ENCODE results near the gene HSD3B1. TPM values are rescaled to one million over a fixed set of nuclear protein-coding genes. Genes with fewer than 3 reads are reported as not detected.

The HSD3B1 gene
- 0.78 TPM for polyA plus RNA-seq (ENCODE audit: insufficient read length)
- long read RNA-seq, donor 1: 0 reads
- long read RNA-seq, donor 2: 0 reads
- long read RNA-seq, donor 3: 0 reads
- long read RNA-seq, donor 4: 0 reads
- long read RNA-seq, donor 5: 0 reads
- long read RNA-seq, donor 6: 0 reads
- long read RNA-seq, donor 7: 0 reads
- long read RNA-seq, donor 8: 0 reads

DNA sequence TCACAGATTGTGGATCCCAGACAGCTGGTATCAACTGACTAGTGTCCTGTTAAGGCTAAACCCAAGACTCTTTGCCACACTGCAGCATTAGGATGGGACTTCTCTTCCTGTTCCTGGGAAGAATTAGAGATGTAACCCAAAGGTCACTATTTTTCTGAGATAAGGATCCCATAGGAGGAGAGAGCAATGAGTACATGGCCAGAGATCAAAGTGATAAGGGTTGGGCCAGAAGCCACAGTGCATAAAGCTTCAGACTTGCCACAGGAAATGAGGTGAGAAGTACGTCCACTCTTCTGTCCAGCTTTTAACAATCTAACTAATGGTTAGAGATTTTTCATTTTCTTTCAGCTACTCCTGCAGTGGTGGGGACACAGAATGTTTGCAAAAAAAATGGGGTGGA, at the start of gene HSD3B1:
HSD3B1 (plus strand) TSS at position 270 of the 400 bp plus-strand sequence. CDS start 267 bp downstream, outside the sequence.
- no peak for DNase-seq

DNA sequence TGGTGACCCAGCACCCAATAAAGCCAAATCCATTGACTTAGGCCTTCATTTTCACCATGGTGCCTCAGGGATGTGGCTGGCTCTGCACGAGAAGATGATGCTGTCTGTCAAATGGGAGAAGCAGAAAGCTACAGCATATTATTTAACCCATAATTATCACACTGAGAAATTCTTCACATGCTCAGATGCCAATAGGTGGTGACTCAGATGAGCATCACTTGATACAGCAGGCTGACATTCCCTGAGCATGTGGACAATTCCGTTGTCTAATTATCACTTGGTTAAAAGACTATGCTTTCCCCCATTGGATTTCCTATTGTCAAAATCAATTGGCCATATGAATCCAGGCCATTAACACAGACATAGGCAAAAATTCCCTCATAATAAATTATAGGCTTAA, 44.0 kb upstream of the HSD3B1 start:
- DNase-seq: no peak

DNA sequence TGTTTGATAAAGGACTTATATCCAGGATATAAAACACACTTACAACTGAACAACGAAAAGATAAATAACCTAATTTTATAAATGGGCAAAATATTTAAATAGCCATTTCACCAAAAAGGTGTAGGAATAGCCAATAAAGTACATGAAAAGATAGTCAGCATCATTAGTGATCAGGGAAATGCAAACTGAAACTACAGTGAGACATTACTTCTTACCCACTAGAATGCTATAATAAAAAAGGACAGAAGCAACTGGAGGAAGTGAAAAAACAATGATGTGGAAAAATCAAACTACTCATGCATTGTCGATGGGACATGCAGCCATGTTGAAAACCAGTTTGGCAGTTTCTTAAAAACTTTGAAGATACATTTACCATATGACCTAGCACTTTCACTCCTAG, 43.4 kb upstream of the HSD3B1 start:
- no peak for DNase-seq

DNA sequence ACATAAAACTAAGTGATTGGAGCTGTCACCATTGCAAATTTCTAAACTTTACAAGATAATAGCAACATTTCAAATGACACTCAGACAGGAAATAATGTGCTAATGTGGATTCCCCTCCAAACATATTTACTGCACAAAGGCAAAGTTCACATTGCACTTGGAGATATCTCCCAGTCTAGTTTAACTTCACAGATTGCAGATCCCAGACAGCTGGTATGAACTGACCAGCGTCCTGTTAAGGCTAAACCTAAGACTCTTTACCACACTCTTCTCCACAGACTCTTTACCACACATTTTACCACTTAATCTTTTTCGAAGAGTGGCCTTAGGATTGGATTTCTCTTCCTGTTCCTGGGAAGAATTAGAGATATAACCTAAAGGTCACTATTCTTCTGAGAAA, 40.6 kb upstream of the HSD3B1 start:
- no peak for DNase-seq

DNA sequence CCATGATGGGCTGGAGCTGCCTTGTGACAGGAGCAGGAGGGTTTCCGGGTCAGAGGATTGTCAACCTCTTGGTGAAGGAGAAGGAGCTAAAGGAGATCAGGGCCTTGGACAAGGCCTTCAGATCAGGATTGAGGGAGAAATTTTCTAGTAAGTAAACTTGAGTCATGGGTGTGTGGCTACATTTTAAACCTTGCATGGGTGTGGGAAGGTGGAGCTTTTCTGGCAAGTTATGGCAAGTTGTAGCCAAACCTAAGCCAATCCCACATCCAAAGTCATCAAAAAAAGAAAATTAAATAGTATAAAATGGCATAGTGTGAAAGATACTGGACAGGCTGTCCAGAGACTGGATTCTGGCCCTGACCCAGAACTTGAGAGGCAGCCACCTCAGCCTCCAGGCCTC, 39.8 kb upstream of the HSD3B1 start:
- no peak for DNase-seq

DNA sequence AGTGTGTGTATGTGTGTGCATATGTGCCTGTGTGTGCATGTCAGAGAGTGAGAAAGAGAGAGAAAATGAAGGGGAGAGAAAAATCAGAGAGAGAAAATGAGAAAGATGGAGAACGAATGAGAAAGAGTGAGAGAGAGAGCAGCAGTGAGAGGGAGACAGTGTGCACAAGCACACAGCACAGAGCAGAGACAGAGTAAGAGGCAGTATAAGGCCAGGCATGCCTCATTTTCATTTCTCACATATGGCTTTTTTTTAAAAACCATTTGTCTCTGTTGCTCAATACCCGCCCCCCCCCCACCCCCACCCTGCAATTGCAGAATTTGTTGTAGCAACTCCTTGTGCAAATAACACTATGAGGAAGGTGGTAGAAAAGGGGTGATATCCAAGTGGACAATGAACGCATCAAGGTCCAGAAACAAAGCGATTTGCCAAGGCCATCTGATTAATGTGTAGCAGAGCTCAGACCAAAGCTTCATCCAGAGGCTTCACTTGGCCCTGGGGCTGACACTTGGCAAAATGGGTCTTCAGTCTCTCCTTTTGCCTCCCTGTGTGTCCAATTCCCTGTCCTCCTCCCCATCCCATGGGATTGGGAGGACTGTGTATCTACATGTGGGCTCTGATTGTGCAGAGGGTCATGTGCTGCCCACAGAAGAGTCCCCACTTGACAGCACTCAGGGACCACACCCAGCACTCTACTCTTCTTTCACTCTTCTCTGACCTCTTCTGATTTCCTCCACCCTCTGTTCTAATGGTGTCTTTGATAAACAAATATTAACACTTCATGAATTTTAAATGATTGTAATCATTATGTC, 38.9 kb upstream of the HSD3B1 start:
- DNase-seq: no peak

DNA sequence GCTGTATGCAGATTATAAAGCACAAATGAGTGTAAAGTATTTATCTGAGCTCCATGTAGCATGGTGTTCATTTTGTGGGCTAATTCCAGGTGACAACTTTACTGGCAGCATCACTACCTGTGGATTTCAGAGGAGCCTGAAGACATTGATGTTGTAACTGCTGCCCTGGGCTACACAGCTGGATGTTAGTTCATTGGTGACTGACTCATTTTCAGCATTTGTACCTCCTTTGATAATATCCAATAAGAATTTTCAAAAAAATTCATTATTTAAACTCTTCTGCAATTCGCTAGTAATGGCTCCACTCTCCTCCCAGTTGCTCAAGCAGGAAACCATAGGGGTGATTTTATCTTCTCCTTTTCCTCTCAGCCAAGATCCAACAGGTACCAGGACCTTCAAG, 37.3 kb upstream of the HSD3B1 start:
- DNase-seq: no peak

DNA sequence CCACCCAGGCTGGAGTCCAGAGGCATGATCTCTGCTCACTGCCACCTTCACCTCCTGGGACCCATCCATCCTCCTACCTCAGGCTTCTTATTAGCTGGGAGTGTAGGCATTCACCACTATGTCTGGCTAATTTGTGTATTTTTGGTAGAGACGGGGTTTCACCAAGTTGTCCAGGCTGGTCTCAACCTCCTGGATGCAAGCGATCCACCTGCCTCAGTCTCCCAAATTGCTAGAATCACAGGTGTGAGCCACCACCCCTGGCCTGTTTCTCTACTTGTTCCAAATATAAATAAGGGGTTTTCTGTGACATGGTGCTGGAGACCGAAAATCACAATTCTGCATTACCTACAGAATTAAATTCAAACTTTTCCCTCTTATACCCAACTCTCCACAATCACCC, 36.6 kb upstream of the HSD3B1 start:
- no peak for DNase-seq

DNA sequence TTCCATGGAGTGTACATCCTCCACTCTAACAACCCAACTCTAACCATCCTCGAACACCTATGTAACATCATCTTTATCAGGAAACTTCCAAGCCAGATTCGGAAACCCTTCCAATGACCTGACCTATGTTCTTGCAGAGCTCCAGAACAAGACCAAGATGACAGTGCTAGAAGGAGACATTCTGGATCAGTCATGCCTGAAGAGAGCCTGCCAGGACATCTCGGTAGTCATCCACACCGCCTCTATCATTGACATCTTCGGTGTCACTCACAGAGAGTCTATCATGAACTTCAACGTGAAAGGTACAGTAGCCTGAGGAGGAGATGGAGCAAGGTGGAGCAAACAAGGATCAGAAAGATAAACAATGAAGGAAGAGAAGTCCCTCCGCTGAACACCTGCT, 36.1 kb upstream of the HSD3B1 start:
- no peak for DNase-seq

DNA sequence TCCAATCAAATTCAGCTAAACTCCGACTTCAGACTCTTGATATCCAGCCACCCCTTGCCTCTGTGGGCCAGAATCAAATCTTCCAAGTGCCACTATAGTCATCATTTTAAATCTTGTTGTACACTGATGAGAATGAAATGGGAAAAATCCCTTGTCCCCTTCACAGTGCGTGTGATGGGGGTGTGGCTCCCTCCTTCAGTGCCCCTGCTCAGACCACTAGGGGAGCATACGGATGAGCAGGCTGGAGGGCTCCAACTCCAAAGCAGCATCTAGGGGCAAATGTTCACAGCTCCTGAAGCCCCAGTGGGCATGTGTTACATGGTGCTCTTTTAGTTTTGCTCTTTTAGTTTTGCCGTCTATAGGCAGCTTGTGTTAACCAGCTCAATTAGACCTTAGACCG, 35.4 kb upstream of the HSD3B1 start:
- no peak for DNase-seq

DNA sequence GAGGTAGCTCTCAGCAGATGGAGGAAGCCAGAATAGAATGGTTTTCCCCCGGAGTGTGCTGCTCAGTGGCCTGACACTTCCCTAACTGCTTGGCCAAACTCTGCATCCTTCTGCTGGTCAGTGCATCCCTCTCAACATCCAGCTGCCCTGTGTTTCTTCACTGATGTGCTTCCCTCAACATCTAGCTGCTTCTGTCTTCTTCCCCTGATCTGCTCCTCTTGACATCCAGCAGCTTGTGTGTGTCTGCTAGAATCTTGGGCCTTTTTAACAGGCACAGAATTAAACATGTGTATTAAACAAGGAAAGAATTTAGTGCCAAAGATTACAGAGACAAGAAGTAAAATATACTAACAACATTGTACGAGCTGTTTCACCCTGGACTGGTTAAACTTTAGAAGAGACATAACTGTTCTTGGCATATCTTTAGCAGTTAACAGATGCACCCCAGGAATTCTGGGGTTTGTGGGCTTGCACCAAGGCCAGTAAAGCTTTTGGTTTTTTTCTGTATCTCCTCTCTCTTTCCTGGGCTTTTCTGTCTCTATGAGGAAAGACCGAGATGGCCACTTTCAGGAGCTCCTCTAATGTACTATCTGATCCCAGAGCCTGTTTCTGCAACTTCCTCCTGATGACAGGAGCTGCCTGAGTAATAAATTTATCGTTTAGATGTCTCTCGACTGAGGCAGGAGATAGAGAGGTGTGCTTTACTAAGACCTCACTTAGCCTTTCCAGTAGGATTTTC, 34.8 kb upstream of the HSD3B1 start:
- peak; percentile 14 for DNase-seq

DNA sequence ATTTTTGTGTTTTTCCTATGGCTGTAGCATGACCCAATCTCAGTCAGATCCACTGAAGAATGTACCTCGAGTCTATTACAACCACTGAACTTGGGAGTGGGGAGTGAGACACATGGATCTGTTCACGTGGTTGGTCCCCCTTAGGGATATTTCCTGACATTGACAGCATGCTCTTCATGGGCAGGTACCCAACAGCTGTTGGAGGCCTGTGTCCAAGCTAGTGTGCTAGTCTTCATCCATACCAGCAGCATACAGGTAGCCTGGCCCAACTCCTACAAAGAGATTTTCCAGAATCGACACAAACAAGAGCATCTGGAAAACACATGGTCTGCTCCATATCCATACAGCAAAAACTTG, 34.2 kb upstream of the HSD3B1 start:
- no peak for DNase-seq

DNA sequence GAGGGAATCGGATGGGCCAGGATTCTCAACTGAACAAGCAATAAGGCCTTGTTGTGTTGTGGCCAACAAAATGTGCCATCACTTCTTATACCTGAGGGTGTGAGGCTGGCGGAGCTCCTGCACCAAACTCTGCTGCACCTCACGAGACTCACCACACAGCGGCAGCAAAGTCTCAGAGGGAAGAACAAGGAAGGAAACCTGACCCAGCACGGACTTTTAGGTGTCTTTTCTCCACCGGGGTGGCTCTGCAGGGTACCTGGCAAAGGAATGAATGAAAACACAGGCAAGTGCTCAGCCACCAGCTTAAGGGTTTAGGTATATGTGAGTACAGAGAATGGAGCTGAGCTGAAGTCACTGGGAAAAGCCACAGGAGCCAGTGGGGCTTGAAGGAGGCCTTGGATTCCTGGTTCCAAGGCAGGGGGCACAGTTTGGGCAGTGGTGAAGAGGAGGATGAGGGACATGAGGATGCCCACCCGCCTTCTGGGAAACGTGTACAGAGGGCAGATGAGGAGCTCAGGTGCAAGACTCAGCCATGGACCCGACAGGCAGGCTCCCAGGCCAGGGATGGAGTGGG, 31.1 kb upstream of the HSD3B1 start:
- DNase-seq: peak; percentile 52

DNA sequence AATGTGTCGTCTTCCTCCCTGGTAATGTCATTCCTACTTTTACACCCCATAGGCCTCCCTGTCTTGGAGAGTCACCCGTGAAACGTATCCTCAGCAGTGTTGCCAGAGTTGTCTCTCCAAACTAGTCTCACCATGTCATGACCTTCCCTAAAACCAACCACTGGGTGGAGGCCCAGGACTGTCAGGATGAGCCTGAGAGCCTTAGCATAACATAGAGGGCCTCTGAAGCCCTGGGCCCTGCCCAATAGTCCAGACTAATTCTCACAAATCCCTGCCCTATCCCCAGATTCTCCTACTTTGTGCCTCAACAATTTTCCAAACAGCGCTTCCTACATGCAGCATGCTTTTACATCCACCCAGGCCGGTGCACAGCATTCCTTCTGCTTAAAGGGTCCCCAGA, 29.3 kb upstream of the HSD3B1 start:
- no peak for DNase-seq

DNA sequence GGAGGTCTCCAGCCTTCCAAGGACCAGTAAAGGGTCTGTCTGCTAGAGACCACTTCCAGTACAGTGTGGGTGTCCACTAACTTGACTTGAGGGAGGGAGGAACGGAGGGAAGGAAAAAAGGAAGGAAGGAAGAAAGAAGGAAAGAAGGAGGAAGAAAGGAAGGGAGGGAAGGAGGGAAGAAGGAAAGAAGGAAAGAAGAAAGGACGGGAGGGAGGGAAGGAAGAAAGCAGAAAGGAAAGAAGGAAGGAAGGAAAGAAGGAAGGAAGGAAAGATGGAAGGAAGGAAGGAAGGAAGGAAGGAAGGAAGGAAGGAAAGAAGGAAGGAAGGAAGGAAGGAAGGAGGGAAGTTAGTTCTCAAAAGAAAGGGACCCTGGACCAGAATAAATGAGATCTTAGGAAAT, 26.8 kb upstream of the HSD3B1 start:
- no peak for DNase-seq

DNA sequence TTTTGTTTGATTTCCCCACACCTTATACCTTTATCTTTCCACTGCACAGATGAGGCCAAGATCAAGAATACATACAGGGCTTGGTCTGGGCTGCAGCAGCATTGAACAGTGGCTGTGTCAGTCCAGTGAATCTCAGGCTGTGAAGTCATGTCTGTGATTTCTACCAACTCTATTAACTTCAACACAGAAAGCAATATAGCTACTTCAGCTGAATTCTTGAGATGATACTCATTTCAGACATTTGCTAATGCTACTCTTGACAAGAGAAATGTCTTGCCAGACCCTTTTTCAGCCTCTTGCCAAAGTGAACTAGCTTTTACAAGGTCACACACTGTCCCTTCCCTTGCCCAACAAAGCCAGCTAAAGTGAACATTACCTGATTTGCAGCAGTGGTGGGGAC, 25.1 kb upstream of the HSD3B1 start:
- no peak for DNase-seq

DNA sequence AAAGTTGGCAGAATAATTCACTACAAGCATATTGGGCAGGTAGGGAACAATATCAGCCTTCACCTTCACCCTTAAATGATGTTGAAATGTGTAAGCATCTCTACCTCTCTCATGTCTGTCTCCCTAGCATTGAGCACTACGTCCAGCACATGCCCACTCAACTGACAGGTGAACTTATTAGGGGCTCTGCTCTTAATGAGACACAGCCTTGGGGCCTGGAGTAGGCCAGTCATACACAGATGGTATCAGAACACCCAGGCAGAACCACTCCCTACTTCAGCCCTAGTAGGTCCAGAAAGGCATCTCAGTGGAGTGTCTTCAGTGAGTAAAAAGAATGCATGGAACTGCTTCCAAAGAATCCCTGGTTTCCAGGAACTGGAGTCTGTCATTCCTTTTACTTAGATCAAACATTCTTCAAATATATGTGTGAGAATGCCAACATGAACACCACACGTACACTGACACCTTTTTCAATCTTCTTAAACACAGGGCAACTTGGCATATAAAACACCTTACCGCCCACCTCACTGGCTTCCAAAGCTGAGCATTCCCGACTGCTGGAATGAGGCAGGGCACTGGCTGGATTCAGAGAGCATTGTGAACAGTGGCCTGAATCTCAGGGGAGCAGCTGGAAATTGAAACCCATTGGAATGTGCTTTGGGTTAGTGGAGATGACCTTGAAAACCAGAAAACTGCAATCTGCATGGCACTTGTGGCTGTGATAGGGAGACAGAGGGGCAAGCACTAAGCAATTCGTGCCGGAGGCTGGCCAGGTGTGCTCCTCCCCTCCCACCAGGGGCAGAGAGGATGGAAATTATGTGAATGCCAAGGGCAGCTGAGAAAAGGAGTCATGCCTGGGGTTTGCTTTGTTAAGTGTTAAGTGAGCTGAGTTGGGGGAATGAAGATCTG, 24.2 kb upstream of the HSD3B1 start:
- no peak for DNase-seq

DNA sequence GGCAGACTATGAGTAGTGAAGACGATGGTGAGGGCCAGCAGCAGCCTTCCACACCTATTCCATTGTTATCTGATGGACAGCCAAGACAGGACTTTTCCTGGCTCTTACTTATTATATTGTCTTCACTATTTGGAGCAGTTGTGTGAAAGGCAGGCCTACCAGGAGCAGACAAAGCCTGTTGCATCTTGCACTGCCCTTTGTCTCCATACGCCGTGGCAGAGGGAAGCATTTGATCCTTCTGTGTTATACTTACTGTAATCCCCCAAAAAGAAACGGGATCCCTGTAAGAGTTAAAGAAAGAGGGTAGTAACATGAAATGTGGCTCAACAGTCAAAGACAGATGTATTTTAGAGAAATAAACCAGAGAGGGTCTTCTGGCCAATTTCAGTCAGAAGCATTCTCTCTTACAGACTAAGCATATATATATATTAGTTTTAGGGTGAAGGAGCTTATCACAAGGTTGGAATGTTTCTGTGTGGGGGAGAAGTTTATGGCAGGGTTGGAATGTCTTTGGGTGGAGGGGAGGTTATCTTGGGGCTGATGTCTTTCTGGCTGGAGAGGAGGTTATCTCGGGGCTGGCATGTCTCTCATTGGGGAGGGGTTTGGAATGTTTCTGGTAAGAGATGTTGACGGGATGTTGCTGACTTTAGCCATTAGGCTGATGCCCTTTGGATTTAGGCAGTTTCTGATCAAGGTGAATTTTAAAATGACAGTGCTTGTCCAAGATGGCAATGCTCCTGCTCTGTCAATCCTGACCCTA, 23.4 kb upstream of the HSD3B1 start:
- DNase-seq: no peak

DNA sequence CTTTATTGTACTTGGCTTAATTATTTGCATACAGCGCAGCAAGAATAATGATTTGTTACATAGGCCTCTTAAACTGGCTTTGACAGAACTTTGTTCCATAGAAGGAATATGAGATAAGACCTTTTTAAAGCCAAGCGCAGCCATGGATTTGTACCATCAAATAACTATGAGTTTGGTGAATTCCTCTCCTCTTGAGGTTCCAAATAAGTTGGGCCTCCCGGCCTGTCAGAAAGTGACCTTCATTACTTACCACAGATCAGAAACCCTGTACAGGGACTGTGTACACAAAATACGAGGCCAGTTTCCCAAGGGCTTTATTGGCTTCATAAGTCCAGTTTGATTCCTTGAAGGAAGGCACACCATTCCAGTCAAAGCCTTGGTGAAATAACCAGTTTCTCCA, 21.8 kb upstream of the HSD3B1 start:
- no peak for DNase-seq

DNA sequence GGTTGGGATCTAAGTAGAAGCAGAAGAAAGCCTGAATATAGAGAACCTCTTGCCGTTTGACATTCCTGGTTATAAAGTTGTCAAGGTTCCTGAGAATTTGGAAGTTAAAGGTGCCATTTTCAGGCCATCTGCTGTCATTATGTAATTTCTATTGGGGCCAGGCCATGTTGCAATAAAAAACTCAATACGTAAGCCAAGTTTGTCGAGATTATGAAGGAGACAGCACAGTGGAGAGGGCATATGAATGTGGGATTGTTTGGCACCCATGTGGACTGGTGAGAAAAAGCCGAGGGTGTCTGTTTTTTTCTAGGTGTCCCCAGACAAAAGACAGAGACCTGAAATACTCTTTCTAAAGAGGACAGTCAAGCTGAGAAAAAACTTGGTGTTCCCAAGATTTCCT, 18.8 kb upstream of the HSD3B1 start:
- no peak for DNase-seq

DNA sequence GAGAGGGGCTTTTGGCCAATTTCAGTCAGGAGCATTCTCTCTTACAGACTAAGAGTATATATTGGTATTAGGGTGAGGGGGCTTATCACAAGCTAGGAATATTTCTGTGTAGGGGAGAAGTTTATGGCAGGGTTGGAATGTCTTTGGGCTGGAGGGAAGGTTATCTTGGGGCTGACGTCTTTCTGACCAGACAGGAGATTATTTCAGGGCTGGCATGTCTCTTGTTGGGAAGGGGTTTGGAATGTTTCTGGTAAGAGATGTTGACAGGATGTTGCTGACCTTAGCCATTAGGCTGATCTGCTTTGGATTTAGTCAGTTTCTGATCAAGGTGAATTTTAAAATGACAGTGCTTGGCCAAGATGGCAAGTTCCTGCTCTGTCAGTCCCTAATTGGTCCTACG, 17.8 kb upstream of the HSD3B1 start:
- DNase-seq: no peak
